WTC11 (cell line): Measurements from ENCODE around the gene COL5A1.

Source experiments
- CTCF ChIP-seq: fragments of 200-600 bp; IDR thresholded peaks from 2 replicates; pipeline ENCODE4 v1.8.0; 2022; ENCODE audit warnings: antibody characterized with exemption
- TF ChIP-seq, protein P1 (sequence below): sonication (generic); formaldehyde crosslinking; IDR thresholded peaks from 2 replicates; pipeline ENCODE4 v1.8.0; 2023; ENCODE audit warnings: mild to moderate bottlenecking, missing genetic modification reagents

GRCh38 chr9:134743853-134744252 is 102.2 kb downstream of the COL5A1 start:
- no peak for TF ChIP-seq CTCF
- TF ChIP-seq, protein P1, sequence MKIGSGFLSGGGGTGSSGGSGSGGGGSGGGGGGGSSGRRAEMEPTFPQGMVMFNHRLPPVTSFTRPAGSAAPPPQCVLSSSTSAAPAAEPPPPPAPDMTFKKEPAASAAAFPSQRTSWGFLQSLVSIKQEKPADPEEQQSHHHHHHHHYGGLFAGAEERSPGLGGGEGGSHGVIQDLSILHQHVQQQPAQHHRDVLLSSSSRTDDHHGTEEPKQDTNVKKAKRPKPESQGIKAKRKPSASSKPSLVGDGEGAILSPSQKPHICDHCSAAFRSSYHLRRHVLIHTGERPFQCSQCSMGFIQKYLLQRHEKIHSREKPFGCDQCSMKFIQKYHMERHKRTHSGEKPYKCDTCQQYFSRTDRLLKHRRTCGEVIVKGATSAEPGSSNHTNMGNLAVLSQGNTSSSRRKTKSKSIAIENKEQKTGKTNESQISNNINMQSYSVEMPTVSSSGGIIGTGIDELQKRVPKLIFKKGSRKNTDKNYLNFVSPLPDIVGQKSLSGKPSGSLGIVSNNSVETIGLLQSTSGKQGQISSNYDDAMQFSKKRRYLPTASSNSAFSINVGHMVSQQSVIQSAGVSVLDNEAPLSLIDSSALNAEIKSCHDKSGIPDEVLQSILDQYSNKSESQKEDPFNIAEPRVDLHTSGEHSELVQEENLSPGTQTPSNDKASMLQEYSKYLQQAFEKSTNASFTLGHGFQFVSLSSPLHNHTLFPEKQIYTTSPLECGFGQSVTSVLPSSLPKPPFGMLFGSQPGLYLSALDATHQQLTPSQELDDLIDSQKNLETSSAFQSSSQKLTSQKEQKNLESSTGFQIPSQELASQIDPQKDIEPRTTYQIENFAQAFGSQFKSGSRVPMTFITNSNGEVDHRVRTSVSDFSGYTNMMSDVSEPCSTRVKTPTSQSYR = no peak
